Measurements from ENCODE around the gene PRSS33.

Gene PRSS33

DNA sequence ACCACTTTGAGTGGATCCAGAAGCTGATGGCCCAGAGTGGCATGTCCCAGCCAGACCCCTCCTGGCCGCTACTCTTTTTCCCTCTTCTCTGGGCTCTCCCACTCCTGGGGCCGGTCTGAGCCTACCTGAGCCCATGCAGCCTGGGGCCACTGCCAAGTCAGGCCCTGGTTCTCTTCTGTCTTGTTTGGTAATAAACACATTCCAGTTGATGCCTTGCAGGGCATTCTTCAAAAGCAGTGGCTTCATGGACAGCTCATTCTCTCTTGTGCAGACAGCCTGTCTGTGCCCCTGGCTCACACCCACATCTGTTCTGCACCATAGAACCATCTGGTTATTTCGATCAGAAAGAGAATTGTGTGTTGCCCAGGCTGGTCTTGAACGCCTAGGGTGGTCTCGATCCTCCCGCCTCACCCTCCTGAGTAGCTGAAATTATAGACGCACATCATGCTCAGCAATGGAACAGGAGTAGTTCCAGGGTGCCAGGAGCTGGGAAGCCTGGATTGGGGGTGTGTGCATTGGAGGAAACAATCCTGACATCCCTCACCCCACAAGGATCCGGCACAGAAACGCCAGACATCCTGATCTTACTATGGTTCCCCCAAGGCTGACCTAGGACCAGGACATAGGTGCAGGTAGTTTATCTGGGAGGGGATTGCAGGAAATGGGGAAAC is 34.3 kb upstream of the PRSS33 start:
- TF ChIP-seq CTCF (conservative IDR thresholded peaks at IDR 0.05; ENCODE audit: low read length): no peak
- TF ChIP-seq EZH2phosphoT487 (IDR thresholded peaks at IDR 0.05; ENCODE audit: borderline replicate concordance): no peak
- Histone ChIP-seq H3K9ac (ENCODE audit: low read depth, low read length, poor library complexity, severe bottlenecking) (no peak overlapping the region), H3K27me3 (ENCODE audit: insufficient read depth, low read length, poor library complexity, severe bottlenecking) (no peaks in the 10 kb centered on the region)

DNA sequence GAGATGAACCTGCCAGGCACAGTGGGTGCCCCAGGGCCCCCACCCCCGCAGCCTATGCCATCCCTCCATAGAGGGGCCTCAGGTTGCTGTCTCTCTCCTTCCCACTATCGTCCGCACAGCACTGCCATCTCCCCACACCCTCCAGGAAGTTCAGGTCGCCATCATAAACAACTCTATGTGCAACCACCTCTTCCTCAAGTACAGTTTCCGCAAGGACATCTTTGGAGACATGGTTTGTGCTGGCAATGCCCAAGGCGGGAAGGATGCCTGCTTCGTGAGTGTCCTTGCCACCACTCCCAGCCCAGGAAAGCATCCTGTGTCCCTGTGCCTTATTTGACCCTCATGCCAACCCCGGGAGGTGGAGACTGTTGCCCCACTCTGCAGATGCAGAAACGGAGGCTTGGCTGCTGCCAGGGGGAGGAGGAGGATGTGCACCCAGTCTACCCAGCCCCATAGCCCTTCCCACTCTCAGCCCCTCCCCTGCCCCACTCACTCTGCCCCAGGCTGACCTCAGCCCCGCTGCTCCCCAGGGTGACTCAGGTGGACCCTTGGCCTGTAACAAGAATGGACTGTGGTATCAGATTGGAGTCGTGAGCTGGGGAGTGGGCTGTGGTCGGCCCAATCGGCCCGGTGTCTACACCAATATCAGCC is 33.6 kb upstream of the PRSS33 start:
- Histone ChIP-seq H3K36me3 (ENCODE audit: insufficient read depth, low read length) (no peaks in the 10 kb centered on the region), H3K79me2 (ENCODE audit: insufficient read depth, low read length) (no peaks in the 10 kb centered on the region), H3K4me1 (ENCODE audit: insufficient read depth, low read length, poor library complexity, severe bottlenecking) (no peaks in the 10 kb centered on the region), H3K4me2 (ENCODE audit: low read depth, low read length, poor library complexity, severe bottlenecking) (no peak overlapping the region), H4K20me1 (ENCODE audit: insufficient read depth, low read length, poor library complexity, severe bottlenecking) (no peaks in the 10 kb centered on the region), H3K9ac (ENCODE audit: low read depth, low read length, poor library complexity, severe bottlenecking) (no peak overlapping the region), H3K27me3 (ENCODE audit: insufficient read depth, low read length, poor library complexity, severe bottlenecking) (no peaks in the 10 kb centered on the region), H3K9me2 (replicated peaks; ENCODE audit: low read depth, low read length) (no peaks in the 10 kb centered on the region), H2AFZ (ENCODE audit: low read length) (no peak overlapping the region), H3K4me3 (ENCODE audit: low read length, poor library complexity, severe bottlenecking) (no peak overlapping the region), H3K9me3 (ENCODE audit: insufficient read depth, low read depth, low read length) (no peaks in the 10 kb centered on the region), H3F3A (ENCODE audit: low read depth) (no peaks in the 10 kb centered on the region)
- no peak for TF ChIP-seq EZH2phosphoT487 (IDR thresholded peaks at IDR 0.05; ENCODE audit: borderline replicate concordance)
- TF ChIP-seq CTCF (conservative IDR thresholded peaks at IDR 0.05; ENCODE audit: low read length): no peak

More for the DNA sequence above, 34.3 kb upstream of the PRSS33 start:
- no peaks in the 10 kb centered on the region for H3K4me1 ChIP-seq (ENCODE audit: insufficient read depth, low read length, poor library complexity, severe bottlenecking)
- no peaks in the 10 kb centered on the region for H3K9me2 ChIP-seq (replicated peaks; ENCODE audit: low read depth, low read length)
- H3F3A ChIP-seq (ENCODE audit: low read depth): no peaks in the 10 kb centered on the region
- no peaks in the 10 kb centered on the region for H3K79me2 ChIP-seq (ENCODE audit: insufficient read depth, low read length)
- H2AFZ ChIP-seq (ENCODE audit: low read length): no peak overlapping the region
- H3K36me3 ChIP-seq (ENCODE audit: insufficient read depth, low read length): no peaks in the 10 kb centered on the region
- no peak overlapping the region for H3K4me2 ChIP-seq (ENCODE audit: low read depth, low read length, poor library complexity, severe bottlenecking)
- H3K9me3 ChIP-seq (ENCODE audit: insufficient read depth, low read depth, low read length): no peaks in the 10 kb centered on the region
- no peak overlapping the region for H3K4me3 ChIP-seq (ENCODE audit: low read length, poor library complexity, severe bottlenecking)
- no peaks in the 10 kb centered on the region for H4K20me1 ChIP-seq (ENCODE audit: insufficient read depth, low read length, poor library complexity, severe bottlenecking)

GRCh38 chr16:2819939-2820835 is 32.8 kb upstream of the PRSS33 start:
- Histone ChIP-seq H3F3A (ENCODE audit: low read depth) (no peaks in the 10 kb centered on the region), H3K79me2 (ENCODE audit: insufficient read depth, low read length) (no peaks in the 10 kb centered on the region), H2AFZ (ENCODE audit: low read length) (no peak overlapping the region), H3K9ac (ENCODE audit: low read depth, low read length, poor library complexity, severe bottlenecking) (no peak overlapping the region), H3K27me3 (ENCODE audit: insufficient read depth, low read length, poor library complexity, severe bottlenecking) (no peaks in the 10 kb centered on the region), H3K4me1 (ENCODE audit: insufficient read depth, low read length, poor library complexity, severe bottlenecking) (no peaks in the 10 kb centered on the region), H3K36me3 (ENCODE audit: insufficient read depth, low read length) (no peaks in the 10 kb centered on the region), H3K4me3 (ENCODE audit: low read length, poor library complexity, severe bottlenecking) (no peak overlapping the region), H4K20me1 (ENCODE audit: insufficient read depth, low read length, poor library complexity, severe bottlenecking) (no peaks in the 10 kb centered on the region), H3K9me3 (ENCODE audit: insufficient read depth, low read depth, low read length) (no peaks in the 10 kb centered on the region), H3K4me2 (ENCODE audit: low read depth, low read length, poor library complexity, severe bottlenecking) (no peak overlapping the region), H3K9me2 (replicated peaks; ENCODE audit: low read depth, low read length) (no peaks in the 10 kb centered on the region)
- TF ChIP-seq CTCF (conservative IDR thresholded peaks at IDR 0.05; ENCODE audit: low read length): no peak
- no peak for TF ChIP-seq EZH2phosphoT487 (IDR thresholded peaks at IDR 0.05; ENCODE audit: borderline replicate concordance)

Measured in Loucy (cell line).